Measurements from ENCODE around the gene MGARP.

DNA sequence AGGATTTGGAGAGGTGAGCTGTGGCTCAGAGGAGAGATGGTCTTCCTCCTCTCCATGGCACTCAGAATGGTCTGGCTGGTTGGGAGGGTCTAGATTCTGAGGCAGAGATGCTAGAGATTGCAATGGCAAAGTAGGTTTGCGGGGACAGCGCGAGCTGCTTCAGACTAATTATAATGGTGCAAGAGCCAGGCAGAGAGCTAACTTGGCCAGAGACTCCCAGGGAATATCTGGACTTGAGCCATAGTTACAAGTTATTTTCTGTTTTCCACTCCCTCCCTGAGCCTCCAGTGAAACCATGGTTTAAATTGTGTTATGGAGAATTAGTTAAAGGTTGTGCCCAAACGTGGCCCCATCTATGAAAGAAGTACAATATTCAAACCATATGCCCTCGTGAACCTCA, 58.3 kb downstream of the MGARP start:
- no peak for TF ChIP-seq ARNT (IDR thresholded peaks at IDR 0.05)
- TF ChIP-seq ZNF384 (IDR thresholded peaks at IDR 0.05), result no peak

Measured in HEK293T (cell line).